Body of pancreas (tissue), 4 donors: ENCODE data around the gene OR10H4. TPM values are rescaled to one million over a fixed set of nuclear protein-coding genes. Genes with fewer than 3 reads are reported as not detected.

Experiments
- ATAC-seq: fragments of 150-250 bp; one replicate; pipeline ENCODE4 v1.9.1; 2016
- DNase-seq, 4 donors: peaks; one replicate each; pipeline ENCODE4 v3.0.0-alpha.2; 2019
- H3K27ac ChIP-seq, 4 donors: fragments of 200-600 bp; sonication (generic); 1 replicate in 3 of 4; 2 replicates in 1 of 4; pipeline versions ENCODE4 v1.5.1 to v1.6.1; 2016 to 2019; ENCODE audit warnings: mild to moderate bottlenecking in 1 of 4, mixed read lengths in 1 of 4, moderate library complexity in 1 of 4
- H3K27me3 ChIP-seq, 2 donors: fragments of 200-600 bp; sonication (generic); one replicate each; pipeline ENCODE4 v1.6.0; 2016; ENCODE audit warnings: mild to moderate bottlenecking in 1 of 2
- H3K36me3 ChIP-seq, 2 donors: fragments of 200-600 bp; sonication (generic); replicated peaks in 1 of 2; 2 replicates each; pipeline ENCODE4 v1.5.1; 2016; ENCODE audit warnings: low read depth in 2 of 2; ENCODE audit not compliant: insufficient read depth in 1 of 2
- H3K4me1 ChIP-seq: fragments of 200-600 bp; sonication (generic); one replicate; pipeline ENCODE4 v1.6.0; 2016
- H3K4me3 ChIP-seq, 2 donors: fragments of 200-600 bp; sonication (generic); 1 replicate in 1 of 2; 2 replicates in 1 of 2; pipeline ENCODE4 v1.5.1; 2016 to 2019
- H3K9me3 ChIP-seq, 3 donors: fragments of 200-600 bp; sonication (generic); 1 replicate in 2 of 3; 2 replicates in 1 of 3; pipeline ENCODE4 v1.5.1; 2016
- CTCF ChIP-seq, 7 experiments: fragments of 450-650 bp in 4 of 7; fragments of 200-600 bp in 3 of 7; sonication (generic) in 3 of 7; IDR thresholded peaks; one replicate each; pipeline ENCODE4 v1.5.1; 2016 to 2019; ENCODE audit warnings: antibody characterized with exemption in 7 of 7
- POLR2A ChIP-seq, 3 donors: fragments of 450-650 bp; IDR thresholded peaks; one replicate each; pipeline ENCODE4 v1.6.1; 2016; ENCODE audit warnings: antibody characterized with exemption in 3 of 3, mild to moderate bottlenecking in 2 of 3
- WGBS, 2 donors: methylation state at CpG; one replicate each; pipeline ENCODE4 v1.1.5; 2017; 5-methylcytosine and 5-hydroxymethylcytosine counted together
- intact Hi-C: fragments of 100-400 bp; cut with DNase I; formaldehyde crosslinking; loops from one replicate; pipeline ENCODE4 v1.15.1; 2023
- total RNA-seq, 2 donors: library from RNA; depleted of rRNA; stranded (reverse); fragments of >200 nt; gene quantifications; one replicate each; pipeline ENCODE4 v1.1.0, GENCODE V29; 2016

Gene OR10H4
- total RNA-seq, 2 donors from 2014 or later: not detected

DNA sequence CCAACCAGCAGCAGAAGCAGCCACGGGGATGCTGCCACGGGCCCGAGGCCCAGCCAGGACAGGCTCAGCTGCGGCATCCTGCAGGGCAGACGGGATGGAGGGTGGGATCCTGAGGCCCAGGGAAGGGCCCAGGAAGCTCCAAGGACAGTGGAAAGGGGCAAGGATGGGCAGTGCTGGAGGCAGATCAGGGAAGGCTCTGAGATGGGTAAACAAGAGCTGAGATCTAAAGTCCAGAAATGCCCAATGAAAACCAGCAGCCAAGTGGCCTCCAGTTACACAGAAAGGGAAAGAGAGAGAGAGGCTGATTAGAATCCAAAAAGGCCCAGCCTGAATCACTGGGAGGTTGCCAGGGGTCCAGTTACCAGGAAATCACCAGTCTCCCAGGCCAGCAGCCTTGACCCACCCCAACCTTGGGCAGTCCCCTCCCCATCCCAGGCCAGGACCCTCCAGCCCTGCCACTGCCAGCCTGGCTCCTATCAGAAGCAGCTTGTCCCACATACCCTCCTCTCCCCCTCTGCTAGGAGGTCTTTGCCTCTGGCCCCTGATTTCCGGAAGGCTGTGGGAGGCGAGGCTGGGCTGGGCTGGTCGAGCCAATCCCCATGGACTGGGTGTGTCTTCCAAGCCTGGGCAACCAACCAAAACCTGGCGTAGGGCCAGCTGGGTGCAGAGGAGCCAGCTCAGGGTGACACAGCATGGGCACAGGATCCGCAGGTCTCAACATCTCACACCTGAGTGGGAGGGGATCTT, 14.3 kb upstream of the OR10H4 start, which contains the start of gene CYP4F11:
Gene CYP4F11, minus strand, starts transcription at position 198 of the 747 bp plus-strand sequence. Its CDS starts 121 bp downstream, at position 77.
- TF ChIP-seq POLR2A (IDR thresholded peaks at IDR 0.05) (peak in 2 of 3 donors; percentile 61 to 63), CTCF (IDR thresholded peaks at IDR 0.05) (no peak)
- Histone ChIP-seq H3K27ac (peak within 1 kb of the TSS in 3 of 4 donors; percentile 78 to 96 (median 91)), H3K4me1 (peaks cover 18% of the 10 kb centered on the region), H3K4me3 (no peak within 1 kb of the TSS), H3K9me3 (no peaks in the 10 kb centered on the region), H3K36me3 (no peaks in the 10 kb centered on the region), H3K27me3 (no peaks in the 10 kb centered on the region)
- WGBS, 2 donors: 21 to 46% methylated on average over 3 to 10 of the region's 10 CpGs
- ATAC-seq: peak; percentile 93
- intact Hi-C loops: no loop called here
- peak; percentile 69 to 98 (median 93) for DNase-seq

DNA sequence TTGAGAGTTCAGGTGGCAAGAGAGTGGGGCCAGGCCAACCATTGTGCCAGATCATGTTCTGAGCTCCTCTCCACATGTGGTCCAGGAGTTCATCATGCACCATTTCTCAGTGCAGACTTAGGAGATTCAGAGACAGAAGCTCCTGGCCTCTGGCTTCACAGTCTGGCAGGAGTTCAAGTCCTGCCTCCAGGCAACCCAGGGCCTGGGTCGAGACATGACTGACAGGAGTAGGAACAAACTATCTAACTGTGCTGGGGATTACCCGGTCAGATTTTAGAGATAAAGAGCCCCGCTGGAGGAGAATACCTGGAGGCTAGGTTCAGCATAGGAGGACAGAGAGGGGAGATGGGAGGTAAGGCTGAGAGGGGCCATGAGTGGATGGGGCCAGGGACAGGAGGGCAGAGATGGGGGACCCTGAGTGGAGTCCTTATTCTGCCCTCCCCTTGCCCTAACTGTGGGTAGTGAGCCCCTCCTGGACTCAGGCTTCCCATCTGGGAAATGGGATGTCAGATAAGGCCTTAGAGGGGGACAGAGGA, 13.6 kb upstream of the OR10H4 start:
- Histone ChIP-seq H3K4me1 (peaks cover 18% of the 10 kb centered on the region), H3K27ac (peak overlapping the region in 3 of 4 donors; percentile 78 to 96 (median 91)), H3K4me3 (no peak overlapping the region), H3K9me3 (no peaks in the 10 kb centered on the region), H3K36me3 (no peaks in the 10 kb centered on the region), H3K27me3 (no peaks in the 10 kb centered on the region)
- no peak for TF ChIP-seq POLR2A (IDR thresholded peaks at IDR 0.05)
- TF ChIP-seq CTCF (IDR thresholded peaks at IDR 0.05): no peak
- DNase-seq: peak in 2 of 4 donors; percentile 19 to 30
- peak; percentile 8 for ATAC-seq
- 23 to 32% methylated on average over 3 of the region's 3 CpGs for WGBS, 2 donors
- intact Hi-C loops: no loop called here

- Histone ChIP-seq H3K27me3 (no peaks in the 10 kb centered on the region), H3K36me3 (no peaks in the 10 kb centered on the region), H3K9me3 (no peaks in the 10 kb centered on the region), H3K27ac (no peak overlapping the region), H3K4me1 (peaks cover 18% of the 10 kb centered on the region), H3K4me3 (no peak overlapping the region)
- 84 to 85% methylated on average over 3 of the region's 3 CpGs for WGBS, 2 donors
- intact Hi-C loops: no loop called here
- no peak for TF ChIP-seq CTCF (IDR thresholded peaks at IDR 0.05)
- no peak for TF ChIP-seq POLR2A (IDR thresholded peaks at IDR 0.05)
- ATAC-seq: no peak
- DNase-seq: no peak
Observed at GRCh38 chr19:15936173-15936572, 12.6 kb upstream of the OR10H4 start.

DNA sequence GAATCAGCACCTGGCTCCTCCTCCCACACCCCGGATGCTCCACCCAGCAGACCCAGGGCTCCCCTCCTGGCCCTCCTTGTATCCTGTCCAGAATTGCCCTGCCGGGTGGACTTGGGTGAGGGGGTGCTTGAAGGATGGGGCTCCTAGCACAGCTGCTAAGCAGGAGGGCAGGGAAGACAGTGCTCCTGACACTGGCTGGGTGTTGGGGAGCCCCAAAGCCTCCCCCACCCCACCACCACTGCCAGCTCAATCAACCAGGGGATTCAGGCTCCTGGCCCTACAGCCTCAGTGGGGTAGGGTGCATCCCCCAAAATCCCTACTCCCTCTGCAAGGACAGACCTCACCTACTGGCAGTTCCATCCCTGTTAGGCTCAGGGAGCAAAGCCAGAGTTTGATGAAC, 11.9 kb upstream of the OR10H4 start:
- Histone ChIP-seq H3K9me3 (no peaks in the 10 kb centered on the region), H3K4me3 (no peak overlapping the region), H3K4me1 (peaks cover 18% of the 10 kb centered on the region), H3K27me3 (no peaks in the 10 kb centered on the region), H3K27ac (no peak overlapping the region), H3K36me3 (no peaks in the 10 kb centered on the region)
- WGBS, 2 donors: 82 to 96% methylated on average over 2 of the region's 2 CpGs
- intact Hi-C loops: no loop called here
- TF ChIP-seq CTCF (IDR thresholded peaks at IDR 0.05) (no peak), POLR2A (IDR thresholded peaks at IDR 0.05) (no peak)
- DNase-seq (no peak), ATAC-seq (no peak)
